Panc1 (cell line): ENCODE data around the gene CNST. TPM values are rescaled to one million over a fixed set of nuclear protein-coding genes. Genes with fewer than 3 reads are reported as not detected.

Source experiments
- ATAC-seq: fragments of 200-7000 bp; cut with Tn5 transposase; 2 replicates; pipeline ENCODE4 v1.9.1; 2020; ENCODE audit warnings: mild to moderate bottlenecking, moderate library complexity
- BruUV-seq: library from RNA; stranded (reverse); fragments of 400-500 nt; replicated peaks from 2 replicates; lab custom pipeline; 2021; lab: Mats Ljungman, UMichigan
- CTCF ChIA-PET: fragments of 300-600 bp; sonication (Branson Sonifier 250); formaldehyde crosslinking; loops from one replicate; lab custom pipeline; 2022; ENCODE audit warnings: antibody characterized with exemption; lab: Charles Lee
- POLR2A ChIA-PET: fragments of 300-600 bp; sonication (Branson Sonifier 250); formaldehyde crosslinking; loops from one replicate; lab custom pipeline; 2022; ENCODE audit warnings: antibody characterized with exemption; lab: Charles Lee
- DNase-seq: peaks from one replicate; pipeline ENCODE4 v3.0.0-alpha.2; 2010; ENCODE audit warnings: low read depth, low spot score
- H3K27ac ChIP-seq: 2 replicates; pipeline ENCODE4 v1.5.1; 2011; ENCODE audit warnings: mild to moderate bottlenecking, low read length, inconsistent platforms
- H3K27me3 ChIP-seq: fragments of 200-500 bp; sonication (Bioruptor generic); 2 replicates; pipeline ENCODE4 v1.6.0; 2014; ENCODE audit warnings: low read length, inconsistent platforms; ENCODE audit not compliant: control insufficient read depth, insufficient read depth
- H3K36me3 ChIP-seq: fragments of 200-500 bp; sonication (Bioruptor generic); 2 replicates; pipeline ENCODE4 v1.5.1; 2014; ENCODE audit warnings: inconsistent platforms, mild to moderate bottlenecking, low read length, moderate library complexity; ENCODE audit not compliant: control insufficient read depth, insufficient read depth
- H3K4me1 ChIP-seq: 2 replicates; pipeline ENCODE4 v1.5.1; 2011; ENCODE audit warnings: inconsistent platforms, mild to moderate bottlenecking, low read length, moderate library complexity; ENCODE audit not compliant: control insufficient read depth, insufficient read depth
- H3K4me3 ChIP-seq, 2 experiments: 2 replicates each; pipeline ENCODE4 v1.5.1; 2011 to 2012; ENCODE audit warnings: low read depth in 2 of 2, low read length in 2 of 2, mild to moderate bottlenecking in 2 of 2, inconsistent platforms in 1 of 2, moderate library complexity in 1 of 2
- H3K9me3 ChIP-seq: fragments of 200-500 bp; sonication (Bioruptor generic); 2 replicates; pipeline ENCODE4 v1.5.1; 2014; ENCODE audit warnings: low read depth, mild to moderate bottlenecking, inconsistent platforms, low read length, moderate library complexity; ENCODE audit not compliant: control insufficient read depth, insufficient read depth
- POLR2AphosphoS5 ChIP-seq: IDR thresholded peaks from 2 replicates; pipeline ENCODE4 v1.6.1; 2012; ENCODE audit warnings: mild to moderate bottlenecking, low read depth, low read length, moderate library complexity
- REST ChIP-seq, 2 experiments: IDR thresholded peaks; 2 replicates each; pipeline ENCODE4 v1.6.1; 2011 to 2012; ENCODE audit warnings: low read depth in 2 of 2, control low read depth in 1 of 2, low read length in 1 of 2, mild to moderate bottlenecking in 1 of 2, moderate library complexity in 1 of 2; ENCODE audit not compliant: insufficient read depth in 1 of 2
- SIN3A ChIP-seq: IDR thresholded peaks from 2 replicates; pipeline ENCODE4 v1.6.1; 2012; ENCODE audit warnings: low read depth, mild to moderate bottlenecking, low read length, moderate library complexity, borderline replicate concordance; ENCODE audit not compliant: insufficient read depth
- TCF7L2 ChIP-seq: IDR thresholded peaks from 2 replicates; pipeline ENCODE4 v1.6.1; 2011; ENCODE audit warnings: mild to moderate bottlenecking, low read depth, low read length, inconsistent platforms
- in situ Hi-C: cut with HindIII; loops from 2 replicates; pipeline ENCODE4 v1.10.0; 2016; ENCODE audit warnings: low sequenced_read_pairs, low pct_unique_long_range_greater_than_20kb
- intact Hi-C: fragments of 100-400 bp; cut with micrococcal nuclease; formaldehyde crosslinking; loops from one replicate; pipeline ENCODE4 v1.10.0; 2022; ENCODE audit not compliant: unreplicated experiment
- total RNA-seq: library from RNA; stranded (reverse); gene quantifications from one replicate; pipeline ENCODE4 v1.2.1, GENCODE V29; 2021; ENCODE audit not compliant: unreplicated experiment
- TF ChIP-seq, protein P1 (sequence below): fragments of 450-650 bp; IDR thresholded peaks from 2 replicates; pipeline ENCODE4 v1.5.1; 2017; ENCODE audit warnings: mild to moderate bottlenecking

The CNST gene
- total RNA-seq, 1 experiment from 2014 or later = 18.5 TPM

- CTCF ChIA-PET = no interaction called here
Measured at GRCh38 chr1:246599315-246599714, 33.1 kb downstream of the CNST start.

DNA sequence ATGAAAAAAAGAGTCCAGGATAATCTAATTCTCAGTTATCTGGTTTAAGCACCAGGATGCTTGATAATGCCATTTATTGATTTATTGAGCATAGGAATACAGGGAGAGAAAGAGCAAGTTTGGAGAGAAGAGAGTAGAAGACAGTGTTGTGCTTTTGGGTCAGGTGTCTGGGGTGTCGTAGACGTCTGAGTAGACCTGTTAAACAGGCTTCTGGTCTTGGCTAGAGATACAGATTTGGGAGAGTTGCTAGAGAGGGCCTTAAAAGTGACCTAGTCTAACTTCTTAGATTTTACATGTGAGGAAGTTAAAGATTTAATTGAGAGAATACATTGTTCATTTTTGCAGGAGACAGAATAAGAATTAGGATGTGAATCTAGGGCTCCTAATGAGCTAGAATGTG is 34.3 kb downstream of the CNST start:
- H3K4me1 ChIP-seq = no peaks in the 10 kb centered on the region
- in situ Hi-C loops = no loop called here
- no peaks in the 10 kb centered on the region for H3K27me3 ChIP-seq
- DNase-seq (no peak), ATAC-seq (no peak)
- ChIA-PET POLR2A (no interaction called here), CTCF (no interaction called here)
- no peak overlapping the region for H3K4me3 ChIP-seq
- H3K9me3 ChIP-seq = peaks cover 11% of the 10 kb centered on the region; the same call in 1 of the 2 replicates
- TF ChIP-seq SIN3A (no peak), REST (IDR thresholded peaks at IDR 0.05; ENCODE audit: insufficient read depth in 1 of 2, low read depth in 2 of 2, low read length in 1 of 2) (no peak), TCF7L2 (no peak), POLR2AphosphoS5 (no peak)
- TF ChIP-seq, protein P1, sequence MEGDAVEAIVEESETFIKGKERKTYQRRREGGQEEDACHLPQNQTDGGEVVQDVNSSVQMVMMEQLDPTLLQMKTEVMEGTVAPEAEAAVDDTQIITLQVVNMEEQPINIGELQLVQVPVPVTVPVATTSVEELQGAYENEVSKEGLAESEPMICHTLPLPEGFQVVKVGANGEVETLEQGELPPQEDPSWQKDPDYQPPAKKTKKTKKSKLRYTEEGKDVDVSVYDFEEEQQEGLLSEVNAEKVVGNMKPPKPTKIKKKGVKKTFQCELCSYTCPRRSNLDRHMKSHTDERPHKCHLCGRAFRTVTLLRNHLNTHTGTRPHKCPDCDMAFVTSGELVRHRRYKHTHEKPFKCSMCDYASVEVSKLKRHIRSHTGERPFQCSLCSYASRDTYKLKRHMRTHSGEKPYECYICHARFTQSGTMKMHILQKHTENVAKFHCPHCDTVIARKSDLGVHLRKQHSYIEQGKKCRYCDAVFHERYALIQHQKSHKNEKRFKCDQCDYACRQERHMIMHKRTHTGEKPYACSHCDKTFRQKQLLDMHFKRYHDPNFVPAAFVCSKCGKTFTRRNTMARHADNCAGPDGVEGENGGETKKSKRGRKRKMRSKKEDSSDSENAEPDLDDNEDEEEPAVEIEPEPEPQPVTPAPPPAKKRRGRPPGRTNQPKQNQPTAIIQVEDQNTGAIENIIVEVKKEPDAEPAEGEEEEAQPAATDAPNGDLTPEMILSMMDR = no peak
- intact Hi-C loops = no loop called here
- no peaks in the 10 kb centered on the region for H3K36me3 ChIP-seq
- BruUV-seq = no TSS peak
- H3K27ac ChIP-seq = no peak overlapping the region

More at GRCh38 chr1:246599315-246599714, 33.1 kb downstream of the CNST start:
- no peak for TF ChIP-seq REST (IDR thresholded peaks at IDR 0.05; ENCODE audit: insufficient read depth in 1 of 2, low read depth in 2 of 2, low read length in 1 of 2)
- TF ChIP-seq, protein P1 = no peak
- TF ChIP-seq TCF7L2 = no peak
- no peak for TF ChIP-seq POLR2AphosphoS5
- no peak for TF ChIP-seq SIN3A
- POLR2A ChIA-PET = no interaction called here
- no peaks in the 10 kb centered on the region for H3K36me3 ChIP-seq
- in situ Hi-C loops = no loop called here
- no peak overlapping the region for H3K4me3 ChIP-seq
- intact Hi-C loops = no loop called here
- H3K4me1 ChIP-seq = no peaks in the 10 kb centered on the region
- DNase-seq = no peak
- BruUV-seq = no TSS peak
- no peaks in the 10 kb centered on the region for H3K27me3 ChIP-seq
- no peak for ATAC-seq
- peaks cover 11% of the 10 kb centered on the region; the same call in 1 of the 2 replicates for H3K9me3 ChIP-seq
- no peak overlapping the region for H3K27ac ChIP-seq
